GM18873 (cell line): ENCODE results near the gene ACER1.

ENCODE experiments used
- ATAC-seq: cut with Tn5 transposase; IDR thresholded peaks from one replicate; pipeline ENCODE4 v1.9.1; 2021; ENCODE audit warnings: mild to moderate bottlenecking, moderate library complexity, moderate number of reproducible peaks; ENCODE audit not compliant: unreplicated experiment, low FRiP score

Gene ACER1

DNA sequence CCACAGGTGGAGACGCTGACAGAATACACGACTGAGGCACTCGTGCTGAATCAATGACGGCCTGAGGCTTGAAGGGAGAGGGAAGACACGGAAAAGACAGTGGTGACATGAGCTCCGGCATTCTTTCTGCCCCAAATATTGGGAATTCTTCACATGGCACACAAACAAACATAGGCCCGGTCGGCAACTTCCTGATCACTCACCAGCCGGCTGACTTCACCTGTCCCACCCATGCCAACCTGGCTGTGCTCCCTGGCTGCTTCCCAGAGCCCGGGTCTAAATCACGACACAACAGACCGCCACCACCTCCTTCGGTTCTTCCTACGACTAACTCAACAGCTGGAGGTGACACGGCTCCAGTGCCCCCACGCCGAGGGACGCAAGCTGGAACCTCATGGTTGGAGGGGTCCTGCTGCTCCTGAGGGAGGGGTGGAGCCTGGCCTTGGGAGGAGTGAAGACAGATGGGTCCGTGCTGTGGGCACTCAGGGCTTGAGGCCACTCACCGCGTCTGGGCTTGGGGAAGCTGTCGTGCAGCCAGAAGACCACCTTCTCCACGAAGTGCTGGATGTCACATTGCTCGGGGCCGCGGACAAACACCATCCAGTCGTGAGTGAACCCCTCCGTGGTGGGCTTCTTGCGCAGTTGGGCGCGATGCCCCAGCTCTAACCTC, 63.2 kb downstream of the ACER1 start:
- no peak for ATAC-seq

DNA sequence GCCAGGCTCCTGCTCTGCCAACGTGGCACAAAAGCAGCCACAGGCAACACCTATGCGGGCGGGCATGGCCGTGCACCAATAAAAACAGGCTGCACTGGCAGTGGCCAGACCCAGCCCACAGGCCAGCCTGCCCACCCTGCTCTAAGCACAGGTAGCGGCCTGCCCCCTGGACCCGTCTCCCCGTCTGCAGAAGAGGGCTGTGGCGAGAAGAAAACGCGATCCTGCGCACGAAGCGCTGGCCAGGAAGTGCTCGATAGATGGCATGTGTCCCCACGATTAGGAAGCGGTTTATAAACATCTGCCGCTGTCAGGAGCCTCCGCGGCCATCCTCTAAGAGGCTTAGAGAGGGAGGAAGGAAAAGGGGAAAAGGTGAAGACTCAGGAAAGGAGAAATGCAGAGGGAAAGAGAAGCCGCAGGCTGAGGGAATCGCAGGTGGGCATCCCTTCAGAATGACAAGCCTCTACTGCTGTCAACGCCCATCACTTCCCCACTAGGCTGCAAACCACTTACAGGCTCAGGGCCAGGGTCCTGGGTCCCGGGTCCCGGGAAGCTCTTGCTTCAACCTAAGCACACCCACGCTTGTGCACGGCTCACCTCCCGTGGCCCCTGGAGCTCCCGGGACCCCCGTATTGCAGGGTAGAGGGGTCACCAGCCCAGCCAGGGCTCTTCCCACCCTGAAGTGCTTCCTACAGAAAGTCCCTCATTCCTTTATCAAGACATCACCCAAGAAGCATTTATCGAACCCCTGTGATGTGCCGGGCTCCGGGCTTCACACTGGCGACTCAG, 64.1 kb downstream of the ACER1 start:
- ATAC-seq = no peak

DNA sequence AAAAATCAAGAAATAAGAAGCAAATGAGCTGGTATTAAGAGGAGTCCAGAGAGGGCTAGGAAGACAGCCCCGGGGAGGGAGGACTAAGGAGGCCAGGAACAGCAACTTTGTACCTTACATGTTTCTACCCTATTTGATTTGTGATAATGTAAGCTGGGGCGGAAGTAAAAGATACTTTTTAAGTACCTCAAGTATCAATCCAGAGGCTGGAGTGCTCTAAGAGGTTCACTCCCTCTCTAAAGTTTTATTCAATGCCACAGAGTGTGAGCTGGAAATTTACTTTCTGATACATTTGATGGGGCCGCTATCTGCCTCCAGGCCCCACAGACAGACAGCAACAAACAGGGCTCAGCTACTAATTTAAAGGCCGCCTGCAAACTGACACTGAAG, 65.0 kb downstream of the ACER1 start:
- ATAC-seq = no peak

DNA sequence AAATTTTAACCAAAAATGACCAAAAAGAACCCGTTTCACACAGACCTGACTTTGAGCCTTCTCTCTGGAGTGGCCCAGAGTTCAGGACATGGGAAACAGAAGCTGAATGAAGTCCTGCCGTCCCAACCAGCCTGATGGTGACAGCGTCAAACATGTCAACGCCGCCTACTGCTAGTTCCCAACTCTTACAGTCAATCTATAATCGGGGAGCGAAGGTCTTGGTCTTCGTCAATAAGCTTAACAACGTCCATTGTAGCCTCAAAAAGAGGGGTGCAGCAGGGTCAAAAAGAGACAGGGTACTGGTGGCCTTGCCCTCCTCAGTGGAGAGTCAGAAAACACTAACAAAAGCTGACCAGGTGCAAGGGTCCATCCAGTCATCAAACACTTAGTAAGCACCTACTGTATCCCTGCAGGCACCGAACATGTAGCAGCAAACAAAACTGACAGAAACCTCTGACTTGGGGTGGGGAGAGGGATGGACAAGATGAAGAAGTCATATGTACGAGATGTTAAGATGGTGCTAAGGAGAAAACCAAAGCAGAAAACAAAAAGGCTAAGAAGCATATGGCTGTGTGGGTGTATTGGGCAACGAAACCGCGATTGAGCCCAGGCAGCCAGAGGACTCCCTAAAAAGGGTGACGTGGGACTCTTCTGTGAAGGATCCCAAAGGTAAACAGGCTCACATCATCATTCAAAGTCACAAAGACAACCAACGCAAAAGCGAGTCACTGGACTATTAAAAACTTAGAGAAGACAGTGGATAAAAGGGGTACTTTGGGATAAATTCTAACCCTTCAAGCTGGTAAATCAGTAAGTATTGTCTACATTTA, 65.6 kb downstream of the ACER1 start:
- no peak for ATAC-seq

DNA sequence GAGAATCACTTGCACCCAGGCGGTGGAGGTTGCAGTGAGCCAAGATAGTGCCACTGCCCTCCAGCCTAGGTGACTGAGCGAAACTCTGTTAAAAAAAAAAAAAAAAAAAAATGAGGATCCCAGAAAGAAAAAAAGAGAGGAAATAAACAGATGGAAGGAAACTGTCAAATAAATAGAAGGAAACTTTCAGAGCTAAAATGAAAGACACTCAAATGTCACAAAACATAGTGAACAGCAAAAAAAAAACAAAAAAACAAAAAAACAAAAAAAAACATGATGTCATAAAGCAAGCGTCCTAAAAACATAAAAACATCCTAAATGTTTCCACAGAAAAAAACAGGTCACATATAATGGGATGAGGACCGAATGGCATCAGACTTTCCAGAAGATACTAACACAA, 68.6 kb downstream of the ACER1 start:
- ATAC-seq = no peak

DNA sequence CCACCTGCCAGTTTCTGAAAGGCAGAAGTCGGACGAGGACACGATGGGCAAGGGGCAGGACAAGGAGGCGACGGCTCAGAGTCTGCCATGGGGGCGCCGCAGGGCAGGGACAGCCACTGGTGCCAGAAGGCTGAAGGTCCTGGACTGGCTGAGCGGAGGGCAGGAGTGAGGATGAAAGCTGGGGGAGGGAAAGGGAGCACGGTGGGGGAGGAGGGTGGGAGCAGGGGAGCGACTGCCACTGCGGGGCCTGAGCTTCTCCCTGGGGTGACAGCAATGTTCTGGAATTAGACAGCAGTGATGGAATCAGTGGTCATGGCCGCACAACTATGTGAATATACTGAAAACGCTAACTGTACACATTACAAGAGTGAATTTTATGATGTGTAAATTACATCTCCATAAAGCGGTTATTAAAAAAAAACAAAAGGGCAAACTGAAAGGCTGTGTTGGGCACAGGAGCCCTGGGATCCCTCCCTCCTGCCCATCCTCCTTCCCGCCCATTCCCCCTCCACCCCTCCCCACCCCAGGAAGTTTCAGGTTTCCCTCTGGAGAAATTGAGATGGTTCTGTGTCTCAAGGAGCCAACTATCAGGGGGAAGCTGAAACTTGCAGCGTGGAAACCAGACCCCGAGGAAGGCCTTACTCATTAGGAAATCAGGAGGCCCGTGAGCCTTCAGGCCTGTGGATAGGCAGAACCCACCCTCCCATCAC, 69.5 kb downstream of the ACER1 start:
- ATAC-seq = no peak

DNA sequence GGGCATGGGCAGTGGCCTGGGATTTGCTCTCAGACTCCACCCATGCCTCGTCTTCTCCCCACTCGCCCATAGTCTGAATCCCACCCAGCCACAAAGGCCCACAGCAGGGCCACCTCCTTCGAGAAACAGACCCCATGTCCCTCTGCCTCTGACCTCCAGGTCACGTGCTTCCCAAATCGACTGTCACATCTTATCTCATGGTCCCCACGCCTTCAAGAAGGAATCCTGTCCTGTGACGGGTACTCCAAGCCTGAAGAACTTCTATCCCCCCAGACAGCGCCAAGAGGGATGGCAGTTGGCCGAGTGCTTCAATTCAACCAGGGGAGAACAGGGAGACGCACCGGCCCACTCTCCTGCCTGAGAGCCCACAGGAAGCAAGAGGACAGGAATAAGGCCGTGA, 70.1 kb downstream of the ACER1 start:
- ATAC-seq = no peak

DNA sequence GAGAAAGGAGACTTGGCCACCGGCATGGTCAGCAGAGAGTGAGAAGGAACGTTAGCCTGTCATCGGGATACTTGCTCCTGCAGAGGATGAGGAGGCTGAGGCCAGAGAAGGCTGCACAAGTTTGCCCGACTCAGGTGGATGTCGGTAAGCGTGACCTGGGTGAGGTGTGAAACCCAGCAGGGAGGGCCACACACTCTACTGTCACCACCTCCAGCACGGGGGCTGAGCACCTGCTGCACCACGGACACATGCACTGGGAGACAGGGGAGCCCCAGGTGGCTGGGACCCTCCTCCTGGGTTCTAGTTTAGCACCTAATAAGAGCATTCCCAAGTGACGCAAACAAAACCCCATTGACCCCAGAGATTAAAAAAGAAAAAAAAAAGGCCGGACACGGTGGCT, 70.9 kb downstream of the ACER1 start:
- ATAC-seq = no peak

DNA sequence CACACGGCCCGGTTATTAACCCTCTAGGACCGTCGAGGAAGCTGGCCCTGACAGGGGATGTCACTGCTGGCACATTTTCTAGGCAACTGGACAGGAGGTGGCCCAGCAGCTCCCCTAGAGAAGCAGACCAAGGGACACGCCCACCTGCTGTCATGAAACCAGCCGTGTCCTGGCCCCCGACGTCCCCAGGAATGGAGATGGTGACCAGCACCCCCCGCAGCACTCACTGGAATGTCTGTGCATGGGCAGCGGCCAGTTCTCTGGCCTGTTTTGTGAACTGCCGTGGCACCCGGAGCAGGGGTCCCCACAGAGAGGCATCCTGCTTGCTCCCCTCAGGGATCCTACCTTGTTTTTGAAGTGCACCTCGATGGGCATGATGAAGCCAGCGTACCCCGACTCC, 71.5 kb downstream of the ACER1 start:
- ATAC-seq = no peak

DNA sequence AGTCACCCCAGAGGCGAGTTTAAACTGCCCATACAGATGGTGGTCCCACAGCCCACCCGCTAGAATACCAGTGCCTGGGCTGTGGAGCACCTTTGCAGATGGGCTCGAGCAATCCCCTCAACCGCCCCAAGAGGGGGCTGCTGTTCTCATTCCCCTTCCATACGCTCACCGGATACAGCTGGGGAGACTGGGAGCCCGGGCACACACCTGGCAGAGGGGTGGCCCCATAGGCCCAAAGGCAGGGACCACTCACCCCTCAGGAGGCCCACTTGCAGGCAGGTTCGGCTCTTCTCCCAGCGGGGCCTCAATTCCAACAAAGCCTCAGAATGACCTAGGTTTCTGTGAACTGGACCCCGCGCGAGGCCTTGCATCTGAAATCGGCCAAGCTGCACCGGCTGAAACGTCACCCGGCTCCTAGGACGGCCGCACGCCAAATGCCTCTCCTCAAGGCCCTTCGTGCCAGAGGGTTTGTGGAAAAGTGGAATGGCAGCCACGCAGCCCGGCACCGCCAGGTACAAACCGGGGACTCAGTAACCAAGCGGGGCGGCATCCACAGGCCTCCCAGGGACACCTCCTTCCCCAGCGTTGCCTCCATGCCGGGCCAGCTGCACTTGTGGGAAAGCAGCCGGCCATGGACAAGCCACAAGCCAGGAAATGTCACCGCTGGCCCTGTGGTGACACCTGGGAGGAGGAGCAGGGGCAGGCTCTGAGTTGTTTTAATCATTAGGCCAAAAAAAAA, 72.3 kb downstream of the ACER1 start:
- ATAC-seq = no peak

DNA sequence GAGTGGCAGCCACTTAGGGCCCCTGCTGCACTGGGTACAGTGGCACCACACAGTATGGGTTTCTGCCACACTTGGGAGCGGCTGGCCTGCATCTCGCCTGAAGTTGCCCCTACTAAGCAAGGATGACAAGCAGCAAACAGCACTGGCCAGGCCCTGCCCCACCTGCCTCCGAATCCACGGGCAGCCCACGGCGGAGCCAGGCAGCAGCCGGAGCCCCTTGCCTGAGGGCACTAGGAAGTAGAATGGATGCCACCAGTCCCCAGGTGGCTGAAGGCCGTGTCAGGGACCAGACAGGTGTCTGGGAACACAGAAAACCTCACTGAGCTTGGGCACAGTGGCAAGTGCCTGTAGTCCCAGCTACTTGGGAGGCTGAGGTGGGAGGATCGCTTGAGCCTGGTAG, 73.0 kb downstream of the ACER1 start:
- no peak for ATAC-seq

DNA sequence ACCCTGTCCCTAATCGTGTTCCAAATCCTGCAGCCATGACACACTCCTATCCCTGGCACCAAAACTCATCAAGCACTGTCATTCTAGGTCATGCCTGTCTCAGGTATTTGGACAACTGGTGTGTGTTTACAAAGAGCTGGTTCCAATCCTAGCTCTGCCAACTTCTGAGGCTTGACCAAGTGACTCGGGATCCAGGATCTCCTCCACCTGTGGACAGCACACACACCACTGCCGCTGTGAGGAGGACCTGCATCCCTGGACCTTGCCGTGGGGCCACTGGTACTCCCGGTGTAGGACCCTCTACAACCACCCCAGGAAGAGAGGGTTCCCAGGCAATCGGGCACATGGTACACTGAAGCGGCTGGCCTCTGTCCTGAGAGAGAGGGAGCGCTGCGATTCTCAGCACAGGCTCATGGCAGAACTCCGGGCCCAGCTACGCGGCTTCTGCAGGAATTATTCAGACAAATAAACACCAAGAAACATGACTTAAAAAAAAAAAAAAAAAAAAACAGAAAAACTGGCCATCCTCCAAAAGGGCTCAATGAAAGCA, 74.0 kb downstream of the ACER1 start:
- ATAC-seq = no peak

DNA sequence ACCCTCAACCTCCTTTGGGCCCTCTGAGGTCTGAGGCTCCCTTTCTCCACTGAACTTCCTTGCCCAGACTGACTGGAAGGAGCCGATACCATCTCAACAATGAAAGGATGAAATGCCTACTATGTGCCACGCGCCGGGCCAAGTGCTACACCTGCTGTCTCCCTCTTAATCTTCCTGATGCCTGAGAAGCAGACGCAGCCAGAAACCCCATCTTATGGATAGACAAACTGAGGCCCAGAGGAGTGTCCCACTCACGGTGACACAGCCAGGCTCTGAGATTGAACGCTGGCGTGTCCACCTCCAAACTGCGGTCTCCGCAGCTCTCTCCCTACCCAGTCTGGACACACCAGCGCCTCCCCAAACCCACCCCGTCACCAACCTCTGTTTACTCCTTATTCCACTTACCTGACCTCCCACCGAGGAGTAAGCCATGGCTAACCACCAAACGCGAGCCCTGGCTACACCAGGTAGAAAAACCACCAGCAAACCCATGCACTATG, 74.5 kb downstream of the ACER1 start:
- no peak for ATAC-seq
